HepG2 (cell line): ENCODE results near the gene NMNAT3. TPM values are rescaled to one million over a fixed set of nuclear protein-coding genes. Genes with fewer than 3 reads are reported as not detected.

Experiments
- ATAC-seq: fragments of 200-7000 bp; cut with Tn5 transposase; 3 replicates; pipeline ENCODE4 v1.9.1; 2020; ENCODE audit warnings: mild to moderate bottlenecking, moderate library complexity
- BruUV-seq: library from RNA; stranded (reverse); fragments of 400-500 nt; replicated peaks from 2 replicates; lab custom pipeline; 2021; lab: Mats Ljungman, UMichigan
- CTCF ChIA-PET: fragments of 300-600 bp; formaldehyde crosslinking; extraction: SDS; loops from one replicate; lab custom pipeline; 2021; ENCODE audit warnings: low total read pairs, inconsistent platforms, low intra/inter-chr PET ratio; lab: Yijun Ruan, JAX
- POLR2A ChIA-PET: fragments of 350-600 bp; sonication (Branson Sonifier 250); formaldehyde crosslinking; loops from one replicate; lab custom pipeline; 2020; ENCODE audit warnings: antibody characterized with exemption, inconsistent platforms; lab: Yijun Ruan, JAX
- DNase-seq: peaks from one replicate; pipeline ENCODE4 v3.0.0-alpha.2; 2015; ENCODE audit warnings: low spot score
- FAIRE-seq: peaks from 3 replicates; lab custom pipeline; 2011; peaks lifted over from hg19 to GRCh38; lab: Jason Lieb, UNC
- H2AFZ ChIP-seq: one replicate; pipeline ENCODE4 v1.6.1; 2011; ENCODE audit warnings: low read length, inconsistent platforms
- H3K27ac ChIP-seq: fragments of 300-600 bp; 3 replicates; pipeline ENCODE4 v1.8.0; 2011; ENCODE audit warnings: mixed run types, mild to moderate bottlenecking, mixed read lengths, low read length, inconsistent platforms; ENCODE audit not compliant: insufficient read depth; ENCODE audit errors: extremely low read length
- H3K27me3 ChIP-seq, 2 experiments: fragments of 200-600 bp in 1 of 2; 2 replicates in 1 of 2; 3 replicates in 1 of 2; pipeline versions ENCODE4 v1.6.0 to v1.8.0; 2011; ENCODE audit warnings: low read length in 2 of 2, mild to moderate bottlenecking in 2 of 2, moderate library complexity in 2 of 2, inconsistent platforms in 1 of 2; ENCODE audit not compliant: insufficient read depth in 2 of 2, control insufficient read depth in 1 of 2
- H3K36me3 ChIP-seq, 2 experiments: fragments of 200-600 bp in 1 of 2; replicated peaks in 1 of 2; 2 replicates in 1 of 2; 3 replicates in 1 of 2; pipeline versions ENCODE4 v1.5.1 to v1.8.0; 2011; ENCODE audit warnings: low read length in 2 of 2, inconsistent platforms in 1 of 2; ENCODE audit not compliant: insufficient read depth in 2 of 2, control insufficient read depth in 1 of 2
- H3K4me1 ChIP-seq: 2 replicates; pipeline ENCODE4 v1.5.1; 2012; ENCODE audit warnings: low read length, inconsistent platforms; ENCODE audit not compliant: insufficient read depth
- H3K4me2 ChIP-seq: 2 replicates; pipeline ENCODE4 v1.6.0; 2011; ENCODE audit warnings: low read depth, low read length, inconsistent platforms
- H3K4me3 ChIP-seq, 3 experiments: fragments of 200-600 bp in 1 of 3; sonication (generic), shearing (Covaris generic) in 1 of 3; replicated peaks in 1 of 3; 2 replicates each; pipeline ENCODE4 v1.5.1; 2011 to 2016; ENCODE audit warnings: low read length in 3 of 3, inconsistent platforms in 2 of 3, low read depth in 2 of 3, mild to moderate bottlenecking in 2 of 3, control low read depth in 1 of 3, mixed read lengths in 1 of 3; ENCODE audit not compliant: insufficient read depth in 1 of 3
- H3K79me2 ChIP-seq: one replicate; pipeline ENCODE4 v1.6.1; 2011; ENCODE audit warnings: low read length, inconsistent platforms; ENCODE audit not compliant: insufficient read depth
- H3K9ac ChIP-seq: 2 replicates; pipeline ENCODE4 v1.6.0; 2011; ENCODE audit warnings: mild to moderate bottlenecking, low read depth, low read length, inconsistent platforms; ENCODE audit not compliant: insufficient read depth
- H3K9me3 ChIP-seq: 2 replicates; pipeline ENCODE4 v1.5.1; 2012; ENCODE audit warnings: mild to moderate bottlenecking, low read length
- H4K20me1 ChIP-seq: 2 replicates; pipeline ENCODE4 v1.6.0; 2011; ENCODE audit warnings: inconsistent platforms, mild to moderate bottlenecking, low read length, moderate library complexity; ENCODE audit not compliant: insufficient read depth
- BRD4 ChIP-seq: sonication (generic); formaldehyde crosslinking; IDR thresholded peaks from 2 replicates; pipeline ENCODE4 v1.4.0; 2020; ENCODE audit warnings: missing genetic modification reagents
- PHF5A ChIP-seq: IDR thresholded peaks from one replicate; pipeline ENCODE4 v1.6.1; 2018; ENCODE audit warnings: low read depth, missing genetic modification reagents; ENCODE audit not compliant: unreplicated experiment
- TEAD3 ChIP-seq: optimal IDR thresholded peaks from 2 replicates; pipeline ENCODE3; 2016; ENCODE audit warnings: borderline replicate concordance
- YEATS2 ChIP-seq: sonication (generic); formaldehyde crosslinking; IDR thresholded peaks from 2 replicates; pipeline ENCODE4 v1.4.0; 2020; ENCODE audit warnings: missing genetic modification reagents, borderline replicate concordance
- ZNF121 ChIP-seq: sonication (generic); formaldehyde crosslinking; IDR thresholded peaks from 2 replicates; pipeline ENCODE4 v1.5.0; 2020; ENCODE audit warnings: mild to moderate bottlenecking, missing genetic modification reagents
- WGBS: methylation state at CpG from one replicate; pipeline ENCODE4 v1.1.6; 2017; ENCODE audit warnings: low lambda C conversion rate; 5-methylcytosine and 5-hydroxymethylcytosine counted together
- in situ Hi-C: cut with HindIII; loops from 2 replicates; pipeline ENCODE4 v1.10.0; 2017; ENCODE audit warnings: low pct_unique_long_range_greater_than_20kb; ENCODE audit not compliant: extremely low pct_ligation_motif_present
- intact Hi-C: fragments of 100-400 bp; cut with micrococcal nuclease; formaldehyde crosslinking; loops from one replicate; pipeline ENCODE4 v1.10.0; 2022; ENCODE audit not compliant: unreplicated experiment
- polyA plus RNA-seq, 8 experiments: library from polyadenylated mRNA; depleted of rRNA in 3 of 8; stranded (reverse) in 7 of 8; unstranded in 1 of 8; fragments of >200 nt; fragmentation: Illumina TruSeq in 4 of 8; extraction: Trizol in 4 of 8; gene quantifications; 2 replicates each; pipeline versions ENCODE4 v1.2.1 to v1.2.3, GENCODE V29; 2011 to 2016; ENCODE audit warnings: low read depth in 4 of 8, missing spikeins in 1 of 8, mixed read lengths in 1 of 8; ENCODE audit not compliant: insufficient read depth in 1 of 8
- total RNA-seq, 5 experiments: library from RNA; depleted of rRNA; stranded (reverse); fragments of >200 nt; fragmentation: Illumina TruSeq; extraction: Trizol; gene quantifications; 2 replicates each; pipeline ENCODE4 v1.2.3, GENCODE V29; 2016; ENCODE audit warnings: low read depth in 1 of 5
- TF ChIP-seq, protein P1 (sequence below): sonication (generic); IDR thresholded peaks from 2 replicates; pipeline ENCODE4 v1.6.1; 2016; ENCODE audit warnings: low read depth, borderline replicate concordance
- TF ChIP-seq, protein P2 (sequence below): sonication (generic); formaldehyde crosslinking; IDR thresholded peaks from 2 replicates; pipeline ENCODE4 v1.8.0; 2022; ENCODE audit warnings: missing genetic modification reagents, mild to moderate bottlenecking, moderate library complexity, borderline replicate concordance
- TF ChIP-seq, protein P3 (sequence below): sonication (generic); formaldehyde crosslinking; IDR thresholded peaks from 2 replicates; pipeline ENCODE4 v1.9.0; 2021; ENCODE audit warnings: missing genetic modification reagents, borderline replicate concordance
- TF ChIP-seq, protein P4 (sequence below): sonication (generic); formaldehyde crosslinking; IDR thresholded peaks from 2 replicates; pipeline ENCODE4 v1.9.0; 2022; ENCODE audit warnings: missing genetic modification reagents, mild to moderate bottlenecking, borderline replicate concordance
- TF ChIP-seq, protein P5 (sequence below): IDR thresholded peaks from 2 replicates; pipeline ENCODE4 v1.6.1; 2016

NMNAT3 gene
- total and polyA plus RNA-seq, 2 of the 13 experiments (the other 11 are each of a cell fraction or from before 2014, with no cell fraction given): 6.1 to 7.0 TPM

DNA sequence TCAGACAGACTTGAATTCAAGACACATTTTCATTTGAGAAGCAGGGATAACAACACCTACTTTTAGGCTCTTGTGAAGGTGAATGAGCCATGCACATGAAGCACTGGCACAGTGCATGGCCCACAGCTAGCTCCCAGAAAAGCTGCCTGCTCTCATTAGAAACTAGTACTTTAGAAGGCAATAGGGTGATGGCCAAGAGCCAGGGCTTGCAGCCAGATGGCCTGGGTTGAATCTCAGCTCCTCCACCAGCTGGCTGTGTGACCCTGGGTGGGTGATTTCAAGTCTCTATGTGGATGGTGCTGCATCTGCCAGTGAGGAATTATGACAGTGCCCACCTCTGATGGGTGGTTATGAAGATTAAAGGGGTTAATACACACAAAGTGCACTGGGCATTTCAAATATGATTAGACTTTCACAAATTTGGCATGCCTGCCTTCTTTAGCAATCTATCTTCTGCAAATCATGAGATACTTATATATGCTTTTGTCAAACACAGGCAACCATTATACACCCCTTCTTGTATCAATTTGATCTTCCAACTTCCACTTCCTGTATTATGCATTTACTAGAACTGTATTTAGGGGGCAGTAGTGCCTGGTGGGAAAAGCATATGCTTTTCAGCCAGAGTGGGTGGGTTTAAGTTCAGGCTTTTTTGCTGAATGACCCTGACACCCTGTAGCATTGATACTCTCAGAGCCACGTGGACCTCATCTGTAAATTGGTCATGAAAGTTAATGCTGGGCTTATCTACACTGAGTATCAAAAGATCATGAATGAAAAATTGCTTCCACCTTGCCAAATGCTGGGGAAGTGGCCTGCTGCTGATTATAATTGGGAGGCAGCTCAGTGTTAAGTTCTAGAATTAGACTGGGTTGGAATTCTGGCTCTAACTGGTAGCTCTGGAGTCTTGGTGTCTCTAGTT lies 103.5 kb downstream of the NMNAT3 start:
- no peak for ATAC-seq
- ChIA-PET POLR2A (no interaction called here), CTCF (no interaction called here)
- Histone ChIP-seq H3K27me3 (no peaks in the 10 kb centered on the region), H4K20me1 (no peaks in the 10 kb centered on the region), H3K4me2 (no peak overlapping the region), H3K79me2 (no peaks in the 10 kb centered on the region), H2AFZ (no peak overlapping the region), H3K36me3 (no peaks in the 10 kb centered on the region), H3K4me1 (no peaks in the 10 kb centered on the region), H3K4me3 (no peak overlapping the region), H3K9me3 (no peaks in the 10 kb centered on the region), H3K27ac (no peak overlapping the region), H3K9ac (no peak overlapping the region)
- in situ Hi-C loops: no loop called here
- BruUV-seq: no TSS peak
- DNase-seq: no peak
- 20% methylated on average over 1 of the region's 1 CpG for WGBS
- FAIRE-seq: no peak
- intact Hi-C loops: no loop called here
- TF ChIP-seq TEAD3 (CRISPR knock-in tag) (no peak), BRD4 (CRISPR knock-in tag) (no peak), YEATS2 (CRISPR knock-in tag) (no peak), ZNF121 (CRISPR knock-in tag) (no peak), PHF5A (no peak)
- TF ChIP-seq, protein P1, sequence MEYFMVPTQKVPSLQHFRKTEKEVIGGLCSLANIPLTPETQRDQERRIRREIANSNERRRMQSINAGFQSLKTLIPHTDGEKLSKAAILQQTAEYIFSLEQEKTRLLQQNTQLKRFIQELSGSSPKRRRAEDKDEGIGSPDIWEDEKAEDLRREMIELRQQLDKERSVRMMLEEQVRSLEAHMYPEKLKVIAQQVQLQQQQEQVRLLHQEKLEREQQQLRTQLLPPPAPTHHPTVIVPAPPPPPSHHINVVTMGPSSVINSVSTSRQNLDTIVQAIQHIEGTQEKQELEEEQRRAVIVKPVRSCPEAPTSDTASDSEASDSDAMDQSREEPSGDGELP: no peak
- TF ChIP-seq, protein P2, sequence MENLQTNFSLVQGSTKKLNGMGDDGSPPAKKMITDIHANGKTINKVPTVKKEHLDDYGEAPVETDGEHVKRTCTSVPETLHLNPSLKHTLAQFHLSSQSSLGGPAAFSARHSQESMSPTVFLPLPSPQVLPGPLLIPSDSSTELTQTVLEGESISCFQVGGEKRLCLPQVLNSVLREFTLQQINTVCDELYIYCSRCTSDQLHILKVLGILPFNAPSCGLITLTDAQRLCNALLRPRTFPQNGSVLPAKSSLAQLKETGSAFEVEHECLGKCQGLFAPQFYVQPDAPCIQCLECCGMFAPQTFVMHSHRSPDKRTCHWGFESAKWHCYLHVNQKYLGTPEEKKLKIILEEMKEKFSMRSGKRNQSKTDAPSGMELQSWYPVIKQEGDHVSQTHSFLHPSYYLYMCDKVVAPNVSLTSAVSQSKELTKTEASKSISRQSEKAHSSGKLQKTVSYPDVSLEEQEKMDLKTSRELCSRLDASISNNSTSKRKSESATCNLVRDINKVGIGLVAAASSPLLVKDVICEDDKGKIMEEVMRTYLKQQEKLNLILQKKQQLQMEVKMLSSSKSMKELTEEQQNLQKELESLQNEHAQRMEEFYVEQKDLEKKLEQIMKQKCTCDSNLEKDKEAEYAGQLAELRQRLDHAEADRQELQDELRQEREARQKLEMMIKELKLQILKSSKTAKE (CRISPR knock-in tag): no peak
- TF ChIP-seq, protein P3, sequence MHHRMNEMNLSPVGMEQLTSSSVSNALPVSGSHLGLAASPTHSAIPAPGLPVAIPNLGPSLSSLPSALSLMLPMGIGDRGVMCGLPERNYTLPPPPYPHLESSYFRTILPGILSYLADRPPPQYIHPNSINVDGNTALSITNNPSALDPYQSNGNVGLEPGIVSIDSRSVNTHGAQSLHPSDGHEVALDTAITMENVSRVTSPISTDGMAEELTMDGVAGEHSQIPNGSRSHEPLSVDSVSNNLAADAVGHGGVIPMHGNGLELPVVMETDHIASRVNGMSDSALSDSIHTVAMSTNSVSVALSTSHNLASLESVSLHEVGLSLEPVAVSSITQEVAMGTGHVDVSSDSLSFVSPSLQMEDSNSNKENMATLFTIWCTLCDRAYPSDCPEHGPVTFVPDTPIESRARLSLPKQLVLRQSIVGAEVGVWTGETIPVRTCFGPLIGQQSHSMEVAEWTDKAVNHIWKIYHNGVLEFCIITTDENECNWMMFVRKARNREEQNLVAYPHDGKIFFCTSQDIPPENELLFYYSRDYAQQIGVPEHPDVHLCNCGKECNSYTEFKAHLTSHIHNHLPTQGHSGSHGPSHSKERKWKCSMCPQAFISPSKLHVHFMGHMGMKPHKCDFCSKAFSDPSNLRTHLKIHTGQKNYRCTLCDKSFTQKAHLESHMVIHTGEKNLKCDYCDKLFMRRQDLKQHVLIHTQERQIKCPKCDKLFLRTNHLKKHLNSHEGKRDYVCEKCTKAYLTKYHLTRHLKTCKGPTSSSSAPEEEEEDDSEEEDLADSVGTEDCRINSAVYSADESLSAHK (CRISPR knock-in tag): no peak
- TF ChIP-seq, protein P4, sequence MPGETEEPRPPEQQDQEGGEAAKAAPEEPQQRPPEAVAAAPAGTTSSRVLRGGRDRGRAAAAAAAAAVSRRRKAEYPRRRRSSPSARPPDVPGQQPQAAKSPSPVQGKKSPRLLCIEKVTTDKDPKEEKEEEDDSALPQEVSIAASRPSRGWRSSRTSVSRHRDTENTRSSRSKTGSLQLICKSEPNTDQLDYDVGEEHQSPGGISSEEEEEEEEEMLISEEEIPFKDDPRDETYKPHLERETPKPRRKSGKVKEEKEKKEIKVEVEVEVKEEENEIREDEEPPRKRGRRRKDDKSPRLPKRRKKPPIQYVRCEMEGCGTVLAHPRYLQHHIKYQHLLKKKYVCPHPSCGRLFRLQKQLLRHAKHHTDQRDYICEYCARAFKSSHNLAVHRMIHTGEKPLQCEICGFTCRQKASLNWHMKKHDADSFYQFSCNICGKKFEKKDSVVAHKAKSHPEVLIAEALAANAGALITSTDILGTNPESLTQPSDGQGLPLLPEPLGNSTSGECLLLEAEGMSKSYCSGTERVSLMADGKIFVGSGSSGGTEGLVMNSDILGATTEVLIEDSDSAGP: no peak
- TF ChIP-seq, protein P5, sequence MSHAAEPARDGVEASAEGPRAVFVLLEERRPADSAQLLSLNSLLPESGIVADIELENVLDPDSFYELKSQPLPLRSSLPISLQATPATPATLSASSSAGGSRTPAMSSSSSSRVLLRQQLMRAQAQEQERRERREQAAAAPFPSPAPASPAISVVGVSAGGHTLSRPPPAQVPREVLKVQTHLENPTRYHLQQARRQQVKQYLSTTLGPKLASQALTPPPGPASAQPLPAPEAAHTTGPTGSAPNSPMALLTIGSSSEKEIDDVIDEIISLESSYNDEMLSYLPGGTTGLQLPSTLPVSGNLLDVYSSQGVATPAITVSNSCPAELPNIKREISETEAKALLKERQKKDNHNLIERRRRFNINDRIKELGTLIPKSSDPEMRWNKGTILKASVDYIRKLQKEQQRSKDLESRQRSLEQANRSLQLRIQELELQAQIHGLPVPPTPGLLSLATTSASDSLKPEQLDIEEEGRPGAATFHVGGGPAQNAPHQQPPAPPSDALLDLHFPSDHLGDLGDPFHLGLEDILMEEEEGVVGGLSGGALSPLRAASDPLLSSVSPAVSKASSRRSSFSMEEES (CRISPR knock-in tag): no peak
